HG02943 (cell line): ENCODE results near the gene HIPK2.

ENCODE experiments used
- ATAC-seq: cut with Tn5 transposase; IDR thresholded peaks from one replicate; pipeline ENCODE4 v1.9.1; 2021; ENCODE audit warnings: mild to moderate bottlenecking, low read depth, moderate library complexity; ENCODE audit not compliant: unreplicated experiment

HIPK2 gene

DNA sequence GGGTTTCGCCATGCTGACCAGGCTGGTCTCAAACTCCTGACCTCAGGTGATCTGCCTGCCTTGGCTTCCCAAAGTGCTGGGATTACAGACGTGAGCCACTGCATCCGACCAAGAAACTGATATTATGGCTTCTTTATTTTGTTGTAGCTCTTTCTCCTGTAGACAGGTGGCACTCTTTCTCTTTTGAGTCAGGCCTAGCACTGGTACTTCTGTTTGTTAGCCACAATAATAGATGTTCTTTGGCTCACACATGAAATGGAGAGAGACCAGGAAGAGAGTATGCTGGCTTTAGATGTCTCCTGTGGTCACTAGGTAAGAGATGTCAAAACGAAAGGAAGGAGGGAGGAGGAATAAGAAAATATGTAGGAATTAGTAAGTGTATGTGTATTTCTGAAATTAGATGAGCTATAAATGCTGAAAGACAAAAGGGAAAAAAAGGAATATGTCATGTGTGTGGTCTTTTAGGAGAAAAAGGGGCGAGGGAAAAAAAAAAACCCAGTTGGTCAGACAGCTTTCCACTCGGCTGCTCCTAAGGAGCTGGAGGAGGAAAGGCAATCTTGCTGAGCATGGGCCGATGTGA is 175.6 kb downstream of the HIPK2 start:
- ATAC-seq: no peak

DNA sequence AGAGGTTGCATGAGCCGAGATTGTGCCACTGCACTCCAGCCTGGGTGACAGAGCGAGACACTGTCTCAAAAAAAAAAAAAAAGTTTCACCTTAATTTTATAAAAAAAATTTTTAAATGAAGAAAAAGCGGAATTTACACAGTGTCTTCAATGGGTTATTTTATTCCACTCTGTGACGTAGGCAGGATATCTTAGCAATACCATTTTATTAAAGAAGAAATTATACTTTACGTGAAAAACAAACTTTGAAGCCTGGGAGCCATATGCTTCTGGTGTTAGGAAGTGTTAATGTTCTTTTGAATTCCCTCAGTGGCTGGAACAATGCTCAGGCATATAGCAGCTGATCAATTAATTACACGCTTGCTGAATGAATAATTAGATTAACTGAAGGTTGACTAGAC is 176.6 kb downstream of the HIPK2 start:
- no peak for ATAC-seq

DNA sequence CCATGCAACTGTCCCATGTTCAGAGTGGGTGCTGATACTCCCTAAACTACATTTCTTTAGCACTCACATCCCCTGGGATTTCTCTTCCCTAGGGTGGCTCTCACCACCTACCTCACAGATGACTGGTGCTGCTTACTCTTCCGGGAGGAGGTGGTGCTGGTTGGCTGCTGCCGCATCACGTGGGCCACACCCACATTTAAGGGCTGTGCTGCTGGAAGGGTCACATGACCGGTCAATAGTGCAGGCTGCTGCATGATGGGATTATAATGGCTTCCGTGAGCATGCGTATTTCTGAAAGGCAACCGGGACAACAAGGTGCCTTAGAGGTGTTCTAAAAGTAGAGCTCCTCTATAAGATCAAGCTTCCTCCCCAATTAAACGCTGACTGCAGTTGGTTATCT is 177.5 kb downstream of the HIPK2 start:
- no peak for ATAC-seq

- no peak for ATAC-seq
These were observed 179.2 kb downstream of the HIPK2 start for GRCh38 chr7:139598642-139599041.

DNA sequence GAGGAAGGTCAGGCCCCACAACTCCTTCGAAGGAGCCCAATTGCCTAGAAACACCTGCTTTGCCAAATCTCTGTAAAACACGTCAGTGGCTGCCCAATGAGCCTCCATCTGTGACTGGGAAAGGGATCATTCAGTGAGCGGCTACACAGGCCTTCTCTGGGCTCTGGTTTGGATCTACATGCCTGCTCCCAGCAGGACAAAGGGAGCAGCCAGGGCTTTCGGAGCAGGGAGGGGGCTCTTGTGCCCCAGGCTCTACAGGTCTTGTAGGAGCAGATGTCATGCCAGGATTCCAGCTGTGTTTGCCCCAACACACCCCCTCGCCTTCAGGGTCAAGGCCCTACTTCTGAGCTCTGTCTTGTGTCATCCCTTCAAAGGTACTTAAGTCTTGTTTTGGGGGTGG is 180.8 kb downstream of the HIPK2 start:
- ATAC-seq: no peak

GRCh38 chr7:139596626-139597025 is 181.2 kb downstream of the HIPK2 start:
- ATAC-seq: no peak

DNA sequence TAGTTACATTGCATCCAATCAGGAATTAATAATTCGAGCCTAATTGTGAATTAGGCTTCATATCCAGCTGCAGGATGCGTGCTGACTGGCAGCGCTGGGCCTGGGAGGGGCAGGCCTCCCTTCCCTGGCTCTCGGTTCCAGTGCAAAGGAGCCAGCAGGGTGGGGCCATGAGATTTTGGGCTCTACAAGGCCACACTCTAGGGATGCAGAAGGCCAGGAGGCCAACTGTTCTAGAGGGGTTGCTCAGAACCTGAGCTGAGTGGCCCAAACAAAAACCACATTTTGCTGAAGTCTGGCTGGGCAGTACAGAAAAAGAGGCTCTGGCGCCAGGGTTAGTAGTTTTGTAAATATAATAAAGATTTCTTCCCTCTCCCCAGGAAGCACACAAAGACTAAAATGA is 182.0 kb downstream of the HIPK2 start:
- no peak for ATAC-seq

DNA sequence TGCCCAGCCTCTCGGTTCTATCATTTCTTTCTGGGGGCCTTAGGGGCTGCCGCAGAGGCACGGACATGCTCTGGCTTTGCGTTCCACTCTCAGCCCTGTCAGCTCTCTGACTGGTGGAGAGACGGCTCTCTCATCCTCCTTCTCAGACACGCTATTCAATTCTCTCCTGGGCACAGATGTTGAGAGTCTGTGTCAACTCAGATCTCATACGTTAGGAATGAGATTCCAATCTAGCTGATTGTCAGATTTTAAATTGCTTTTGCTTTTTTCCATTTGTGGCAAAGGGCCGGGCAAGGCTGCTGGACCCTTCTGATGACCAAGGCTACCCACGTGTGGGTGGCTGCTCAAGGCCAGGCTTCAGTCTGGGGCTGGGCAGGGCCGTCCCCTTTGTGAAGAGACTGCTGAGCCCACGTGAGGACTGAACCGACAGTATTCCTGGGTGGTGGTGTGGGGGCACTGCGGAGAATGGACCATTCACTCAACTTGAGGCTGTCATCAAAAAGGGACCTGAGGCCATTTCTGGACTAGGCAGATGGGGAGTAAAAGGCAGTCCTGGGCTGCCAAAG is 182.8 kb downstream of the HIPK2 start:
- no peak for ATAC-seq

- no peak for ATAC-seq
These were observed 183.7 kb downstream of the HIPK2 start for GRCh38 chr7:139594090-139594489.

DNA sequence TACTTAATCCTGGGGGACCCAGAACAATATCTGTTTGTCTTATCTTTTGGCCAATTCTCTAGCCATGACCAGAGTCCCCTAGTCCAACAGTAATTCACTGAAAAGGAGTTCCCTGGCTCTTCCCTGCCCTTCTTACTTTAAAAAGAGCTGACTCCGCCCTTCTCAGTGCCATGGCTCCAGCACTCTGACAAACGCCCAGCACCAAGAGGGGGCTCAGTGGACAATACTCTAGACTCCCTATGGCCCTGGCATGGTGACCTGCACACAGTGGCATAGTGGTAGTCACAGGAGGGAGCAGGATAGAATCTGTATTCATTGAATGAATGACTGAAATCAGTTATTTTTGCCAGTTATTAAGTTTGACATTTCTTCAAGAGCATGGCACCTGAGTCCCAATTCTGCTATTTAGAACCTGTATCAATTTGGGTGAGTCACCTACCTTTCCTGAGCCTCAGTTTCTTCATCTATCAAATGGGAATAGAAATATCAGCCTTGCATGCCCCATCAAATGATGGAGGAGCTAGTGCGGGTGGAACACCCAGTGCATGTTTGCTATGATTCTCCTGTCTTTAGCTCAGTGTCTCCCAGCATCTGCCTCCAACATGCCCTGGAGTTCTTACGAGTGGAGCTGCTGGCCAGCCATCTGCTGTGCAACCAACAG is 184.9 kb downstream of the HIPK2 start:
- ATAC-seq: no peak

DNA sequence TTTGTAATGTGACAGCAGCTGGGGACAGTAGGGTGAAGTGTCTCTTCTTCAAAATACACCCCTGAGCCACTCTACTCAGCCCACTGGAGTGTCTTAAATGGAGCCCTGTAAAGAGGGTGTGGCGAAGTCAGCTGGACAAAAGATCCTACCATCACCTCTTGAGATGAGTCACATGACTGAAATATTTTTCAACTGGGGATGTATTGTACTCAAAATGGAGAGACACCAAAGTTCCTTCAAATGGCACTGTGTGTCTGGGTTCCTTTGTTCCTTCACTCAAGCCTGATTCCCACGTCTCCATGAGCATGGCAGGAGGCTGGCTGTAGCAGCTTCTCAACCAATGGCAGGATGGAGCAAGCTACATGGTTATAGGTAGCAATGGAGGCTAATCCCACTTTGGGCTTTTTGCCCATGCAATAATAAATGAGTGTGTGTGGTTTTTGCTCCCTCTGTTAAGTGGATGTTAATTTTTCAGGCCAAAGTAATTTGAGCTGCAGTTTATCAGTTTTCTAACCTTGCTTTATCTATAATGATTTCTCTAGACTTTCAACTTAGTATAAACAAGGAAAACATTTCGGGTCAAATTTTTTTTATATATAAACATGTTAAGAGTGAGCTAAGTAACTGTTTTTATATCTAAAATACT is 186.1 kb downstream of the HIPK2 start:
- no peak for ATAC-seq

DNA sequence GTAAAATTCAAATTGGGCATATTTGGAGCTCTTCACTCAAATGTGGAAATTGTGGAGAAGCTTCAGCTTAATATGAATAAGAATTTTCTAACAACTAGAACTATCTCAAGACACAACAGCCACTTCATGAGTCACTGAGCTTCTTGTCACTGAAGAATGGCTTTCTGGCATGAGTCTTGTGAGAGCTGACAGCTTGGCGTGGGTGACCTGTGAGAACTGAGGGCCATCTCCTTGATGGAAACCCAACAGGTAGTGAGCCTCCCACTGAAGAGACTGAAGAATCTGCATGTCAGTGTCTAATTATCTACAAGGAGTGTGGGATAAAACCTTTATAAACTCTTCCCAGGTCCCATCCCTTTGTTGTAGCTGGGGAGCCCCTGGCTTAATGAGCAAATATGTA is 188.3 kb downstream of the HIPK2 start:
- no peak for ATAC-seq

GRCh38 chr7:139588632-139589031 is 189.2 kb downstream of the HIPK2 start:
- ATAC-seq: no peak

DNA sequence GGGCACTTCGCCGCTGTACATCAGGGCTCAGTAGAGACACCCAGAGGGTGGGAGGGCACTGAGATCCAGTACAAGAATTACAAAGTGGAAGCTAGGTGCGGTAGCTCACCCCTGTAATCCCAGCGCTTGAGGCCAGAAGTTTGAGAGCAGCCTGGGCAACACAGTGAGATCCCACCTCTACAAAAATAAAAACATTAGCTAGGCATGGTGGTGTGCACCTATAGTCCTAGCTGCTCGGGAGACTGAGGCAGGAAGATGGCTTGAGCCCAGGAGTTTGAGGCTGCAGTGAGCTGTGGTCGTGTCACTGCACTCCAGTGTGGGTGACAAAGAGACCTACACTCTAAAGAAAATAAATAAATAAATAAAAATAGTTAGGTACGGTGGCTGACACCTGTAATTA is 190.3 kb downstream of the HIPK2 start:
- no peak for ATAC-seq

- no peak for ATAC-seq
These were observed 191.5 kb downstream of the HIPK2 start for GRCh38 chr7:139586286-139586685.

DNA sequence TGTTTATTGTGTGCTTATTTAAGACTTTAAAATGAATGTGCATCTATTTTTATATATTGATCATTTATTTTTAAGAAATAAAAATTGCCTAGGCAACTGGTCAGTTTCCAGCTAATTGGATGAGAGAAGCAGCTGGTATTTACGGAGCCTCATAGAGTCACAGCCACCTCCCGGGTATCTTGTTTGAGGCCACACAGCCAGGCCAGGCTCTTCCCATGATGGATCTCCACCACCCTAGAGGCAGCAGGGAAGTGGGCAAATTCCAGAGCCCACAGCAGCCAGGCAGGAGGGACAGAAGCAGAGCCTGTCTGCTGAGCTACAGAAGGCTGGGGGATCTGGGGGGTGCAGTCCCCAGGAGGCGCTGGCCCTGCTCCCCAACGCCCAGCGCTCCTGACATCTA is 192.8 kb downstream of the HIPK2 start:
- ATAC-seq: no peak

GRCh38 chr7:139583826-139584553 is 193.8 kb downstream of the HIPK2 start:
- ATAC-seq: no peak

DNA sequence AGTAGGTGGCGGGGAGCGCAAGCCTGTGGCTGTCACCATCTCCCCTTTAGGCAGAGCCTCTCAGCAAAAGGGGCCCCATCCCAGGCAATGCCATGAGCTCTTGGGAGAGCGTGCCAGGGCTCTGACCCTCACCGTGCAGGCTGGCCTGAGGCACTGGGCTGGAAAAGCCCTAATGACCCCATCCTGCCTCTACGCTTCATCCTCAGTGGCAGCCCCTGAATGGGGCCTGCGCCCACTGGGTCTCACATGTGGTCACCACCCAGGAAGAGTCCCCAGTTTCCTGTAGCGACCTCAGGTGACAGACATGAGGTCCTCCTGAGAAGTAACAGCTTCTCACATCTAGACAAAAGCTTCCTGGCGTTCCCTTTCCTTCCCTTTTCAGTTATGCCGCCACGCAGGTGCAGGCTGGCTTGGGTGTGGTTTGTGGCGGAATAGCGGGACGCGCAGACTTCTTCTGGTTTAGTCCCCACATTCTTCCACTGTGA is 195.1 kb downstream of the HIPK2 start:
- no peak for ATAC-seq

DNA sequence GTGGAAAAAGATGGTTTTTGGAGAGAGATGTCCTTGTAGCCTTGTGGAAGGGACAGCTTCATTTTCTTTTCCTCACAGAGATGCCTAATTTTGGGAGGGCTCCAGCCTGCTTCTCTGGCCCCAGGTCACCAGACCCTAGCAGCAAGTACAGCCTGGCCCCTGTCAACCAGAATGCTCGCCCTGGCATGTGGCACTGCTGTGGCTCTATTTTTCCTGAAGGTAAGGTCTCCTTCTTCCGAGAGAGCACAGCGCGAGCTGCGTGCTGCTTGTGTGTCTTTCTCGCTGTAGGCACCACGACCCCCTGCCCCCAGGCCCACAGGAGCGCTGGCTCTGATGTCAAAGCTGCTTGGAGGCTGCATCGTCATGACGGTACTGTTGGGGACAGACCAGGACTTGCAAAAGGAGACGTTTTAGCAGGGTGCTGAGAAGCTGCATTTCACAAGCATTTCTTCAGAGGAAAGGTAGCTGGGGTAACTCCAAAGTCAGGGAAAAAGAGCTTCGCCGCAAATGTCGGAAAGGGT is 195.6 kb downstream of the HIPK2 start:
- ATAC-seq: no peak

GRCh38 chr7:139580435-139580834 is 197.4 kb downstream of the HIPK2 start:
- no peak for ATAC-seq
